ENCODE data around the gene MEI1.
"Not testable (repeated sequence)": the region's sequence is repeated elsewhere in the genome, so short reads cannot be mapped to it uniquely, and the experiment has no call there.

MEI1 gene

GRCh38 chr22:41682033-41682807 lies 17.1 kb upstream of the MEI1 start:
- DNase-seq = peak; percentile 90

GRCh38 chr22:41683052-41683451 lies 16.3 kb upstream of the MEI1 start:
- no peak for DNase-seq

- DNase-seq = no peak
These were observed 15.7 kb upstream of the MEI1 start for GRCh38 chr22:41683616-41684015.

- DNase-seq = no peak
These were observed 15.1 kb upstream of the MEI1 start for GRCh38 chr22:41684194-41684593.

DNA sequence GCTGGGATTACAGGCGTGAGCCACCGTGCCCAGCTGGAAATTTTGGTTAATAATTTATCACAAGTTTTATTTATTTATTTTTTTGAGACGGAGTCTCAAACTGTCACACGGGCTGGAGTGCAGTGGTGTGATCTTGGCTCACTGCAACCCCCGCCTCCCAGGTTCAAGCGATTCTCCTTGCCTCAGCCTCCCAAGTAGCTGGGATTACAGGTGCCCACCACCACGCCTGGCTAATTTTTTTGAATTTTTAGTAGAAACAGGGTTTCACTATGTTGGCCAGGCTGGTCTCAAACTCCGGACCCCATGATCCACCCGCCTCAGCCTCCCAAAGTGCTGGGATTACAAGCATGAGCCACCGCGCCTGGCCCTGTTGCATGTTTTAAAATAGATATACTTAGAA lies 12.4 kb upstream of the MEI1 start:
- not testable (repeated sequence) for DNase-seq

DNA sequence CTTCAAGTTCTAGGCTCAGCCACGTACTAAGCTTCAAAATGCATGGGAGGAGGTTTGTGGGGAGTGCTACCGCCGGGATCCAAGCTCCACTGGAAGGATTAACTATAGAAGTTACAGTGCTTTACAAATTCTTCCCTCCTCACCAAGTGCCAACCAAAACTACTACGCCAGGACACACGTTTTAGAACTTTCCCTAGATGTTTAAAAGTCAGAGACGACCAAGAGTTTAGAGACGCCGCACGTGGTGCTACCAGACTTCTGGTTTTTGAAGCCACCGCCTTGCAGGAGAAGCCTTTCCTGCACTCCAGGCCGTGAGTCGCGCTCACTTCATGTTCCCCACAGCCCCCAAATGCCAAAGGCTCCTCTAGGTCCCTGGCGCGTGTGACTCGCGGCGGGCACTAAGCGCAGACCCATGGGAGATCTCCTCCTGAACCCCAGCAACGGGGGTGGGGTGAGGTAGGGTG lies 11.4 kb upstream of the MEI1 start:
- DNase-seq = peak; percentile 68

GRCh38 chr22:41688365-41689211 lies 10.7 kb upstream of the MEI1 start, which contains the start of gene SNU13:
Gene SNU13 (minus strand): TSS chr22:41688867. CDS start chr22:41688796, 71 bp downstream.
- peak; percentile 93 for DNase-seq

- no peak for DNase-seq
These were observed 8.8 kb upstream of the MEI1 start for GRCh38 chr22:41690476-41690875.

DNA sequence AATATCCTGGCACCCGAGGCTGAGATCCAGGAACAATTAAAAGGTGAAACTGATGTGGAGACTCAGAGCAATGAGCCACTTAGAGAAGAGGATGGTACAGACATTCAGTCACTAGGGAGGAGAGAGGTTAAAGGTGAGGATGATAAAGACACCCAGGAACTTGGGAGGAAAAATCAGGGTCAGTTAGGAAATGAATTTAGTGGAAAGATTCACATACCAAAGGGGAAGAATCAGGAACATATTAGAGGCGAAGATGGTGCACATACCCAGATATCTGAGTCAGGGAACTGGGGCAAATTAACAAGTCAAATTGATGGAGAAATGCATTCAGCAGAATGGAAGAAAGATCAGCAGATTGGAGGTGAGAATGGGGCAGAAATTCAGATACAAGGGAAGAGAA lies 4.1 kb upstream of the MEI1 start:
- DNase-seq = no peak

- DNase-seq = no peak
These were observed 2.6 kb upstream of the MEI1 start for GRCh38 chr22:41696703-41697102.

- peak; percentile 96 for DNase-seq
These were observed 2.1 kb upstream of the MEI1 start for GRCh38 chr22:41697126-41697775.

DNA sequence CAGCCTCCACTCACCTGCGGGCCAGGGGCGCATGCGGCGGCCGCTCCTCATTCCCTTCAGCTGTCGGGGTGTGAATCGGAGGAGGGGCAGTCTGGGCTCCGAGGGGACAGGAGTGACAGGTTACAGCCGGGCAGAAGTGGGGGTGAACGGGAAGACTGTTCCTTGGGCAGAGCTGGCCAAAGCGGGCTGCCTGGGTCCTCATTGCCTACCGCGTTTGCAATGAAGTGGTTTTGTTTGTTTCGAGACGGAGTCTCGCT lies 733 bp downstream of the MEI1 start:
- DNase-seq = no peak

DNA sequence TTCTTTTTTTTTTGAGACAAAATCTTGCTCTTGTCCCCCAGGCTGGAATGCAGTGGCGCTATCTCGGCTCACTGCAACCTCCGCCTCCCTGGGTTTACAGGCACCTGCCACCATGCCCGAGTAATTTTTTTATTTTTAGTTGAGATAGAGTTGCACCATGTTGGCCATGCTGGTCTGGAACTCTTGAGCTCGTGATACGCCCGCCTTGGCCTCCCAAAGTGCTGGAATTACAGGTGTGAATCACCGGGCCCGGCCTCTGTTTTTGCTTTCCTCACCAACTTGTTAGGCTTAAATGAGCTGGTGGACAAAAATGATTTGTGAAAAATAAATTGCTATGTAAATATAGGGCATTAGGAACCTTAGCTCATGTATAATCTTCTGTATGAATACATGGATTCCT lies 3.5 kb downstream of the MEI1 start:
- DNase-seq = no peak

DNA sequence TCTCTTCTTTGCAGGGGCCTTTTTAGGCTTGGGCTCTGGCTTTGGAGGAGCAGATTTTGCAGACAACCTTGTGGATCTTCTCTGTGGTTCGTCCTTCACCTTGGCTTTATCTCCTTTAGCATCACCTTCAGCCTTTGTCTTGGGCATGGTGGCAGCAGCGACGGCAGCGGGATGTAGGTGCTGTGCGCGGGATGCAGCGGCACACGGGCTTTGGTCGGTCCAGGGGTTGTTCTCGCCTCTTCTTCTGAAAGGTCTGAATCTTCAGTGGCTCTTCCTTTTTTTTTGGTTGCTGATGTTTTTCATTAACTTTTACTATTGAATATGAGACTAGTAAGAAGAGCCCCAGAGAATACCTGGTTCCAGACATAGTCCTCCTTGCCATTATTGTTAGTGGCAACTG lies 10.0 kb downstream of the MEI1 start:
- DNase-seq = no peak

DNA sequence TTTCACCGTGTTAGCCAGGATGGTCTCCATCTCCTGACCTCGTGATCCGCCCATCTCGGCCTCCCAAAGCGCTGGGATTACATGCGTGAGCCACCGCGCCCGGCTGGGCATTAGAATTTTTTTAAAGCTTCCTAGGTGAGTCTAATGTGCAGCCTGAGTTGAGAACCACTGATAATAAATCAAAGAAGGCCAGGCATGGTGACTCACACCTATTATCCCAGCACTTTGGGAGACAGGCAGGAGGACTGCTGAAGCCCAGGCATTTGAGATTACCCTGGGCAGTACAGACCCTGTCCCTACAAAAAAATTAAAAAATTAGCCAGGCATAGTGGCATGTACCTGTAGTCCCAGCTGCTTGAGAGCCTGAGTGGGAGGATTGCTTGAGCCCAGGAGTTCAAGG lies 13.7 kb downstream of the MEI1 start:
- DNase-seq = peak; percentile 88

DNA sequence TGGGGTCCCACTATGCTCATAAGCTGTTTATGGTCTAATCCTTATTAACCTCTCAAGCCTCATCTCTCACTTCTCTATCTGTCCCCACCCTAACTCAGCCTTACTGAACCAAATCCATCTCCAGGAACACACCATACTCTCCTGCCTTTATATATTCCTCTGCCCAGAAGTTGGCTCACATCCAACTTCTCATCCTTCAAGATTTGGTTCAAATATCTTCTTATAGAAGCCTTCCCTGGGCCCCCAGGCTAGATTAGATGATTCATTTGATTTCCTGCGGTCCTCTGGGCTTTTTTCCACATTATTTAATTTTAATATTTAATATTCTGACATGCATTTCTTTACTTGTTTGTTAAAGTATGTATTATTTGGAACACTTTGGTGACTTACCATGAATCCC lies 23.2 kb downstream of the MEI1 start:
- no peak for DNase-seq

DNA sequence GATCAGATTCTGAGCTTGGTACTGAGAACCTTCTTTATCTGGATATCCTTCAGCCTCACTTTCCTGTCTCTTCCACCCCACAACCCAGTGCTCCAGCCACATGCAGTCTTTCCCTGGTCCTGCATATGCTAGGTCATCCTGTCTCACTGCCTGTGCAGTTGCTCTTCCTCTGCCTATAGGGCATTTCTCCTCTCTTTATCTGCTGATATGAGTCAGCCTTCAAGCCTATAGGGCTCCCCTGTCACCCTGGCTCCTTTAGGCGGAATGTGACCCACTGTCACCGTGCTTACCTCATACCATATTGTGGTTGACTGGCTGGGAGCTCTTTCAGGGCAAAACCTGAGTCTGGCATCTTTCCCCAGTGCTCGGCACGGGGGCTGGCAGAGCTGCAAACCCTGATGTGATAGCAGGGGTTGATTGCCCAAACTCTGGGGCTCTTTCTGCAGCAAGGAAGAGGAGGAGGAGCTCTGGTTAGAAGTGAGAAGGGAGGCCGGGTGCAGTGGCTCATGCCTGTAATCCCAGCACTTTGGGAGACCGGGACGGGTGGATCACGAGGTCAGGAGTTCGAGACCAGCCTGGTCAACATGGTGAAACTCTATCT lies 26.3 kb downstream of the MEI1 start:
- peak; percentile 90 for DNase-seq

DNA sequence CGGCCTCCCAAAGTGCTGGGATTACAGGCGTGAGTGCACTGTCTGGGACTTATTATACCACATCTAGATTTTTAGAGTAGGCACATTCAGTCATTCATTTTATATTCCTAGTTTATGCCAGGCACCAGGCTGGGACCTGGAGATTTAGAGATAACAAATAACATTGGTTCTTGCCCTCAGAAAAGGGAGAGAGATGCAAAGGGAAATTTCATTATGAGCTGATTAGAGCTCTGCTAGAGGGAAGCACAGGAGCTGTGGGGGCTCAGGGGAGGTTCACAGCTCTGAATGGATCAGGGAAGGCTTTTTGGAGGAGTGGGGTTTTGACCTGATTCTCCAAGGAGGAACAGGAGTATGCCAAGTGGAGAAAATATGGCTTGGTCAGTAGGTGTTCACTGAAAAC lies 32.3 kb downstream of the MEI1 start:
- DNase-seq = no peak

DNA sequence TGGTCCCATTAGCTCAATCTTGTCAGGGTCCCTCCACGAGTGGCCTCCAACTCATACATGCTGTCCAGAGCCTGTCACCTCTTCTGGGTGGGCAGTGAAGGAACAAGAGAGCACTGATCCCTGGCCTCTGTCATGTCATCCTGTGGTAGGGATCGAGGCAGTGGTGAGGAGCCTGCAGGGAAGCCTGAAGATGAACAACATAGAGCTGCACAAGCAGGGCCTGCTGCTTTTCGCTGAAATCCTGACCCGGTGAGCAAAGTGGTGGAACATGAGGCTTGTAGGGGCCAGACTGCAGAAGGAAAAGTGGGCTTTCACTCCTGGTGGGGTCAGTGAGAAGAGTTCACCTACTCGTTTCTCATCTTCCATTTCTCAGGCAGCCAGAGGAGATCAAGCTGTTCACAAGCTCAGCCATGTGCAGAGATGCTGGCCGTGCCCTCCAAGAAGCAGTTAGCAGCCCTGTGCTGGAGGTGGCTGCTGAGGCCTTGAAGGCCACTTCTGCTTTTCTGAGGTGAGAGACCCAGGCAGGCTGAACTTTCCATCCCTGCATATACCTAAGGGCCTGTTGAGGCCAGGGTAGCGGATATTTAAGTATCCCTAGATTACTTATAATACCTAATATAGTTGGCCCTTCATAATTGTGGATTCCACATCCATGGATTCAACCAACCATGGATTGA lies 32.9 kb downstream of the MEI1 start:
- no peak for DNase-seq

- DNase-seq = not testable (repeated sequence)
These were observed 33.9 kb downstream of the MEI1 start for GRCh38 chr22:41733241-41733640.

GRCh38 chr22:41739576-41739975 lies 40.3 kb downstream of the MEI1 start:
- DNase-seq = no peak

GRCh38 chr22:41742918-41743317 lies 43.6 kb downstream of the MEI1 start:
- DNase-seq = no peak

DNA sequence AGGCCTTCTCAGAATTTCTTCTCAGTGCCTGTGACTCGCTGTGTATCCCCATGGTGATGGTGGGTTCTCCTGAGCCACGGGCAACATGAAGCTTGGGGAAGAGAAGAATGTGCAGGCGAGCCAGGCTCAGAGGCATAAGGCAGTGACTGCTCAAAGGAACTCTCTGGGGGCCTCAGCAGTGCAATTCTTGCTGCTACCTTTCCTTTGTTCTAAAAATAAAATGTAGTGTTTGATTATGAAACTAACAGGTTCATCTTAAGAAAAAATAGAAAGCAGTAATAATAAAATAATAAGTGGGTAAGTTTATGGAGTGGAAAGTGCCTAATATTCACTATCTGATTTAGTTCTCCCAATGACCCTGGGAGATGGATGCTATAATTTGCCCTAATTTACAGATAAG lies 46.7 kb downstream of the MEI1 start:
- no peak for DNase-seq
